Kidney epithelial cell (primary cell): ENCODE results near the gene HS3ST3A1. TPM values are rescaled to one million over a fixed set of nuclear protein-coding genes. Genes with fewer than 3 reads are reported as not detected.

Experiments used
- DNase-seq: peaks from one replicate; pipeline ENCODE4 v3.0.0-alpha.2; 2010; ENCODE audit warnings: low read depth
- H3K27me3 ChIP-seq: 2 replicates; pipeline ENCODE4 v1.6.0; 2011; ENCODE audit warnings: low read length; ENCODE audit not compliant: control insufficient read depth, insufficient read depth
- H3K36me3 ChIP-seq: 2 replicates; pipeline ENCODE4 v1.5.1; 2011; ENCODE audit warnings: low read length; ENCODE audit not compliant: control insufficient read depth, insufficient read depth
- H3K4me3 ChIP-seq: 2 replicates; pipeline ENCODE4 v1.5.1; 2011; ENCODE audit warnings: low read depth, mild to moderate bottlenecking, control low read depth, low read length
- CTCF ChIP-seq: IDR thresholded peaks from 2 replicates; pipeline ENCODE4 v1.5.1; 2011; ENCODE audit warnings: mild to moderate bottlenecking, moderate library complexity, low read length, control low read depth, inconsistent platforms; ENCODE audit not compliant: insufficient read depth, poor library complexity, severe bottlenecking
- total RNA-seq: library from RNA; depleted of rRNA; stranded (reverse); fragments of >200 nt; gene quantifications from 2 replicates; pipeline ENCODE4 v1.2.3, GENCODE V29; 2015

Gene HS3ST3A1
- total RNA-seq, 1 donor from 2014 or later: 38.4 TPM

GRCh38 chr17:13634021-13634420 lies 32.3 kb upstream of the HS3ST3A1 start:
- H3K27me3 ChIP-seq: no peaks in the 10 kb centered on the region
- DNase-seq: no peak
- no peak overlapping the region for H3K4me3 ChIP-seq
- no peaks in the 10 kb centered on the region for H3K36me3 ChIP-seq
- TF ChIP-seq CTCF: no peak

- no peak for DNase-seq
- TF ChIP-seq CTCF: no peak
- no peaks in the 10 kb centered on the region for H3K36me3 ChIP-seq
These were observed 29.8 kb upstream of the HS3ST3A1 start for GRCh38 chr17:13631529-13631928.

GRCh38 chr17:13626703-13627102 lies 25.0 kb upstream of the HS3ST3A1 start:
- DNase-seq: no peak
- TF ChIP-seq CTCF: no peak
- H3K27me3 ChIP-seq: no peaks in the 10 kb centered on the region
- H3K36me3 ChIP-seq: no peaks in the 10 kb centered on the region
- H3K4me3 ChIP-seq: no peak overlapping the region

More at GRCh38 chr17:13631529-13631928, 29.8 kb upstream of the HS3ST3A1 start:
- Histone ChIP-seq H3K4me3 (no peak overlapping the region), H3K27me3 (no peaks in the 10 kb centered on the region)

DNA sequence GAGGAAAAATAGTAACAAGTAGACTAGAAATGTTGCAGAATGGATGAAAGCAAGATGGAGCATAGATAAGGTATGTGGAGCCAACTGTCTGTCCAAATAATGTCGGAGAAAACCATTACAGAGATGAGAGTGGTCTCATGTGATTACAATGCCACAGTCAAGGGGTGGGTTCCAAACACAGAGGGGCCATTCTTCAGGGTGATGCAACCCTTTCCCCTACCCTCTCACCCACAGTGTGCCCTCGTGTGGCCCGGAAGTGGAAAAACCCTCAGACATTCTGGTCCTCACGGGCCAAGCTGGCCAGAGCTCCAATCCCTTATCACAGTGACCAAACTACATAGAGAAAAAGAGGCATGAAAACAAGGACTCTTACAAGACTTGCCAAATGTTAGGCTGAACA lies 17.7 kb upstream of the HS3ST3A1 start:
- H3K4me3 ChIP-seq: no peak overlapping the region
- no peak for DNase-seq

DNA sequence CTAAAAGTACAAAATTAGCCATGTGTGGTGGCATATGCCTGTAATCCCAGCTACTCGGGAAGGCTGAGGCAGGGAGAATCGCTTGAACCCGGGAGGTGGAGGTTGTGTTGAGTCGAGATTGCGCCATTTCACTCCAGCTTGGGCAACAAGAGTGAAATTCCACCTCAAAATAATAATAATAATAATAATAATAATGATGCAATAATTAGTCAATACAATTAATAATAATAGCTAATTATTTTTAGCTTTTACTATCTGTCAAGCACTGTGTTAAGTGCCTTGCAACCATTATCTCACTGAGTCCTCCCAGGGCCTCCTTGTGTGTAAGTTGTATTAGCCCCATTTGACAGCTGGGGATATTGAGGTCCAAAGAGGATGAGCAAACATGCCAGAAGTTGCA lies 14.3 kb upstream of the HS3ST3A1 start:
- H3K4me3 ChIP-seq: no peak overlapping the region
- no peak for DNase-seq
- no peaks in the 10 kb centered on the region for H3K27me3 ChIP-seq
- H3K36me3 ChIP-seq: no peaks in the 10 kb centered on the region
- TF ChIP-seq CTCF: no peak

More for the DNA sequence above, 17.7 kb upstream of the HS3ST3A1 start:
- no peaks in the 10 kb centered on the region for H3K36me3 ChIP-seq
- no peak for TF ChIP-seq CTCF
- no peaks in the 10 kb centered on the region for H3K27me3 ChIP-seq

DNA sequence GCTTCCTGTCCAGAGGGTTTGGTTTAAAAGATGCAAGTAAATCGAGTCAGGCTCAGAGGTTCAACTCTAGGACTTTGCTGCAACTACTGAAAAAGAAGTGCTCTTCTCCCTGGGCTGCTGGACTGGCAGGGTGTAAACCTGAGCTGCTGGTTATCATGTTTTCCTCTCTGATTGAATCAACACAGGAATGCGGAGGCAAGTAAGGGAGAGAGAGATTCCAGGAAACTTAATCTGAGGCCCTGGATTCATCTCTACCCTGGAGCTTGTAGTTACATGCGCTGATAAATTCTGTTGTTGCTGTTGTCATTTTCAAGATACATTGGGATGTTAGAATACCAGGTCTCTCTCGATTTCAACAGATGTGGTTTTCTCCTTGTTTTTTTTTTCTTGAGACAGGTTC lies 8.2 kb upstream of the HS3ST3A1 start:
- no peak for TF ChIP-seq CTCF
- Histone ChIP-seq H3K4me3 (no peak overlapping the region), H3K36me3 (no peaks in the 10 kb centered on the region), H3K27me3 (no peaks in the 10 kb centered on the region)
- DNase-seq: no peak
